NCI-H2081 (cell line): ENCODE data around the gene ZNF660.
"Not testable (repeated sequence)": the region's sequence is repeated elsewhere in the genome, so short reads cannot be mapped to it uniquely, and the experiment has no call there.

Experiments
- DNase-seq, 2 experiments: peaks; one replicate each; lab custom pipeline; 2025; lab: John Stamatoyannopoulos, UW

The ZNF660 gene

GRCh38 chr3:44584646-44585501 lies at the start of gene ZNF660:
TSS of gene ZNF660 (plus strand) at chr3:44584964. CDS start at chr3:44594194, 9,230 bp downstream.
- DNase-seq: peak; percentile 65 to 82

GRCh38 chr3:44535364-44535763 lies 49.4 kb upstream of the ZNF660 start:
- no peak for DNase-seq

- not testable (repeated sequence) for DNase-seq
Observed at GRCh38 chr3:44544811-44545210, 40.0 kb upstream of the ZNF660 start.

GRCh38 chr3:44554626-44555592 lies 29.9 kb upstream of the ZNF660 start, which contains the start of gene ZKSCAN7:
TSS of gene ZKSCAN7 (plus strand) at chr3:44555193. CDS start at chr3:44557048, 1,855 bp downstream.
- DNase-seq: peak; percentile 31 to 64

GRCh38 chr3:44555723-44556122 lies 29.0 kb upstream of the ZNF660 start:
- no peak for DNase-seq

GRCh38 chr3:44557074-44557473 lies 27.7 kb upstream of the ZNF660 start:
- DNase-seq: no peak

GRCh38 chr3:44561076-44561475 lies 23.7 kb upstream of the ZNF660 start:
- DNase-seq: no peak

- no peak for DNase-seq
Observed at GRCh38 chr3:44562147-44562546, 22.6 kb upstream of the ZNF660 start.

- no peak for DNase-seq
Observed at GRCh38 chr3:44568561-44568960, 16.2 kb upstream of the ZNF660 start.

- no peak for DNase-seq
Observed at GRCh38 chr3:44571024-44571423, 13.7 kb upstream of the ZNF660 start.

- DNase-seq: no peak
Observed at GRCh38 chr3:44576613-44577012, 8.2 kb upstream of the ZNF660 start.

- not testable (repeated sequence) for DNase-seq
Observed at GRCh38 chr3:44577354-44577952, 7.3 kb upstream of the ZNF660 start.

- DNase-seq: not testable (repeated sequence)
Observed at GRCh38 chr3:44578316-44578715, 6.4 kb upstream of the ZNF660 start.

- DNase-seq: not testable (repeated sequence)
Observed at GRCh38 chr3:44578924-44579515, 5.7 kb upstream of the ZNF660 start.

- DNase-seq: not testable (repeated sequence)
Observed at GRCh38 chr3:44579749-44580148, 5.0 kb upstream of the ZNF660 start.

- not testable (repeated sequence) for DNase-seq
Observed at GRCh38 chr3:44580971-44581370, 3.8 kb upstream of the ZNF660 start.

- DNase-seq: no peak
Observed at GRCh38 chr3:44596621-44597020, 11.9 kb downstream of the ZNF660 start.

GRCh38 chr3:44601749-44602148 lies 17.0 kb downstream of the ZNF660 start:
- no peak for DNase-seq

GRCh38 chr3:44612678-44613077 lies 27.9 kb downstream of the ZNF660 start:
- DNase-seq: no peak

GRCh38 chr3:44624749-44625480 lies 40.2 kb downstream of the ZNF660 start, which contains the start of gene ZNF197:
TSS of gene ZNF197 (plus strand) at chr3:44625036. CDS start at chr3:44629155, 4,119 bp downstream.
- DNase-seq: peak; percentile 79 to 91

GRCh38 chr3:44628716-44629115 lies 44.0 kb downstream of the ZNF660 start:
- no peak for DNase-seq
